SK-N-MC (cell line): Measurements from ENCODE around the gene ANTXR2.

Experiments
- EZH2 ChIP-seq: fragments of 200-600 bp; sonication (generic); IDR thresholded peaks from one replicate; pipeline ENCODE4 v1.6.1; 2017; ENCODE audit warnings: antibody characterized with exemption
- FOXP2 ChIP-seq: optimal IDR thresholded peaks from 2 replicates; pipeline ENCODE3; 2011; ENCODE audit warnings: mild to moderate bottlenecking, moderate library complexity; ENCODE audit not compliant: insufficient read depth; ENCODE audit errors: extremely low read length, control extremely low read depth
- POLR2AphosphoS5 ChIP-seq: IDR thresholded peaks from 2 replicates; pipeline ENCODE4 v1.6.1; 2012; ENCODE audit warnings: mild to moderate bottlenecking, low read depth, low read length, borderline replicate concordance

GRCh38 chr4:79882806-79883205, 190.2 kb downstream of the ANTXR2 start:
- TF ChIP-seq FOXP2 (no peak), EZH2 (no peak), POLR2AphosphoS5 (no peak)
